GM18951 (cell line): ENCODE data around the gene COL6A1.
"Not testable (repeated sequence)": the region's sequence is repeated elsewhere in the genome, so short reads cannot be mapped to it uniquely, and the experiment has no call there.

Source experiments
- POLR2A ChIP-seq: IDR thresholded peaks from 4 replicates; pipeline ENCODE4 v1.6.1; 2011; ENCODE audit warnings: mild to moderate bottlenecking; ENCODE audit not compliant: insufficient read length, insufficient read depth; ENCODE audit errors: extremely low read depth
- in situ Hi-C: fragments of 300-500 bp; cut with MboI; formaldehyde crosslinking; loops from one replicate; pipeline ENCODE4 v1.12.0; 2022; ENCODE audit warnings: low sequenced_read_pairs, mixed read lengths, inconsistent platforms; ENCODE audit not compliant: unreplicated experiment

COL6A1 gene

DNA sequence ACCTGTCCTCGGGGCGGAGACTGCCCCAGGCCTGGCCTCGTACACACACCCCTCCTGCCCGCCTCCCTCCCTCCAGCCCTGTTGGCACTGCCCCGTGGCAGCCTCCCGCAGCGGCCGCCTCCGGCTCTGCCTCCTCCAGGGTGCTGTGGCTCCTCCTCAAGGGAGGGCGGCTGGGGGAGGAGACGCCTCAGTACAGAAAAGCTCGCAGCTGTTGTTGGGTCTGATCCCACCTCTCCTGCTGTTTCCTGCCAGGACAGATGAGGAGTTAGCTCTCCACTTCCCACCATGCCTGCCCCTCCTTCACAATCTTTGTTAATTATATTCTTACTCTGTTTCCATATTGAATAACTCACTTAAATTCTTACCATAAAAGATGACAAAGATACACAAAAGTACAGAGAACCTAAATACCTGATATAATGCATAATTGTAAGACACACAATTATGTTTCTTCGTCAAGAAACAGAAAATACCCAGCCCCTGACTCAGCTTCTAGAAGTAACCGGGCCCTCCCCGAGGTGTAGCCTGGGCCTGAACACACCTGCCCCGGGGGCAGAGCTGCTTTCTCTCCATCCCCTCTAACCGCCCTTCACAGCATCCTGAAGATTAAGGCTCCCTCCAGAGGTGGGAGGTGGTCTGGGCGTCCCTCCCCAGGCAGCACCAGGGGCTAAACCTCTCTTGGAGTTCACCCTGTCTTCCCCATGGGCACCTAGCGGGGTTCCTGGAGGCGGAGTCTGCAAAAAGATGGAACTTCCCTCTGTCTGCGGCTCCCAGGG is 30.6 kb upstream of the COL6A1 start:
- no peak for TF ChIP-seq POLR2A
- in situ Hi-C loops, result no loop called here

DNA sequence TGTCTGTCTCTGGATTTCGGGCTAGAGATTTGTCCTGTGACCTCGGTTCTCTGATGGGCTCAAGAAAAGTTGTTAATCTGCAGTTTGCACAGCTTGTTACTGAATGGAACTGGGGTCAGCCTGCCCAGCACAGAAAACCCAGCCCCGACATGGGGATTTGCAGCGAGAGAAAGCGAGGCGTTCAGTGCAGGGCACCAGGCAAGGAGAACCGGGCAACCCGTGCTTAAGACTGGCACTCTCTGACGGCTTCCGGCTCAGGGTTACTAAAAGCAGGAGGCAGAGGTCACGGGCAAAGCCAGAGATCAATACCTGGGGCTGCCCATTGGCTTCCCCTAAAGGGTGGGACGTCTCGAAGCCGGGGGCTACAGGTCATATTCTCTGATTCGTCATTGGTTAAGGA is 29.9 kb upstream of the COL6A1 start:
- TF ChIP-seq POLR2A, result no peak
- in situ Hi-C loops, result no loop called here

DNA sequence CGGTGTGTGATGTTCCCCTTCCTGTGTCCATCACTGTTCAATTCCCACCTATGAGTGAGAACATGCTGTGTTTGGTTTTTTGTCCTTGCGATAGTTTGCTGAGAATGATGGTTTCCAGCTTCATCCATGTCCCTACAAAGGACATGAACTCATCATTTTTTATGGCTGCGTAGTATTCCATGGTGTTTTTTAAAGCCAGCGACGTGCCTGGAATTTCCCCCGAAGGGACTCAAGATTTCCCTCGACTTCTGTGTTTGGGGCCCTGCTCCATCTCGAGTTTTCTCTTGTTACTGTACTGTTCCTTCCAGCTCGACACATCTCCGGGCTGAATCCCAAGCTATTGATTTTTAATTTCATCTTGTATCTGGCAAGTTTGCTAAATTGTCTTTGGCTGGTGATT is 29.0 kb upstream of the COL6A1 start:
- in situ Hi-C loops, result not testable (repeated sequence)

DNA sequence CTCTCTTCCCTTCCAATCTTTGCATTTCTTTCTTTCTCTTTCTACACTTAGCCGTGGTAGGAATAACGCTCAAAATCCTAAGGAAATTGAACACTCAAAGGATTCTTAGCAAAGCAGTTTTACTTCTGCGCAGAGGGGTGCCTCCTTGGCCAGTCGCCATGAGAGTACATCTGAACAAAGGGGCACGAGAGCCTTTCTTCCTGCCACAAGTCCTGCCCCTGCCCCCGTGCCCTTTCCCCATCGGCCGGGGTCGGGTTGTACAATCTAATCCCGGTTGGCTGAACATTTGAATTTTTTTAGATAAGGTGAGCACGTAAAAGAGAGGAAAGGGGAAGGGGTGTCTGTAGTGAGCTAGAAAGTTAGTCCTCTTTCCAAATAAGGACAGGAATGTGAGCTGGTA is 28.6 kb upstream of the COL6A1 start:
- in situ Hi-C loops, result no loop called here

DNA sequence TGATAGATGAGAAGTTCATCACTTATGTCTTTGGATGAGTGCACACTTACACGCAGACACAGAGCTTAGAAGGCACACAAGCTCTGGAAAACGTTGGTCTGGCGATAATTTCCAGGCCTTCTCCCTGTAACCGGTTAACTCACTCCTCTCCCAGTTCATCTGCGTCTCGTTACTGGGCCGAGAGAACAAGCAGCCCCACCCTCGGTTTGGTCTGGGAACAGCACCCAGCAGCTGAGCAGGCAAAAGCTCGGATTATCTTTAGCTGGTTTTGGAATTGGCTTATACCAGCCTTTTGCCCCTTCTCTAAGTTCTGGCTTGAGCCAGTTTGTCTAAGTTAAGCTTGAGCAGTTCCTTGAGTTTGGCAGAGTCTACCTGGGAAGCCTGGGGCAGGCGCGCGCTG is 27.3 kb upstream of the COL6A1 start:
- TF ChIP-seq POLR2A, result no peak
- in situ Hi-C loops, result no loop called here

More for the DNA sequence above, 28.6 kb upstream of the COL6A1 start:
- TF ChIP-seq POLR2A, result no peak

DNA sequence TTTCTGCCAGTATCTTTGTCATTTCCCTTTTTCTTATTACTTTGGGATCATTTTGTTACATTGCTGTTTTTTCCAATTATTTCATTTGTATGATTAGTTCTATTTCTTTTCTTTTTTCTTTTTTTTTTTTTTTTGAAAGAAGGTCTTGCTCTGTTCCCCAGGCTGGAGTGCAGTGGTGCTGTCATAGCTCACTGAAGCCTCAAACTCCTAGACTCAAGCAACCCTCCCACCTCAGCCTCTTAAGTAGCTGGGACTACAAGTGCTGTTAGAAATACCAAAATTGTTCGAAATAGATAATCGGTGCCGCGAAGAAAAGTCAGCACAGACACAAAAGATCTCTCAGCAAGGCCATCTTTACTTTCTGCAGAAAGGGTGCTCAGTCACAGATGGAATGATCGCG is 26.6 kb upstream of the COL6A1 start:
- in situ Hi-C loops, result no loop called here
- no peak for TF ChIP-seq POLR2A

DNA sequence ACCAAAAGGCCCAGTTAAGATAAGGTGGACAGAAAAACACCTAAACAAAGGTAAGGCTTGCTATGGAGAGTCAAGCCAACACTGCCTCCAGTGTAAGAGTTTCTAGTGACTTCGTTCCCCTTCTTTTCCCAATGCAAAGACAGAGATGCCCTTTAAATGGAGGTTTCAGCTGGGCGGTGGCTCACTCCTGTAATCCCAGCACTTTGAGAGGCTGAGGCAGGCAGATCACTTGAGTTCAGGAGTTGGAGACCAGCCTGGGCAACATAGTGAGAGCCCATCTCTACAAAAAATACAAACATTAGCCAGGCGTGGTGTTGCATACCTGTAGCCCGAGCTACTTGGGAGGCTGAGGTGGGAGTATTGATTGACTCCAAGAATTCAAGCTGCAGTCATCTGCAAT is 24.0 kb upstream of the COL6A1 start:
- TF ChIP-seq POLR2A, result no peak
- in situ Hi-C loops, result no loop called here

DNA sequence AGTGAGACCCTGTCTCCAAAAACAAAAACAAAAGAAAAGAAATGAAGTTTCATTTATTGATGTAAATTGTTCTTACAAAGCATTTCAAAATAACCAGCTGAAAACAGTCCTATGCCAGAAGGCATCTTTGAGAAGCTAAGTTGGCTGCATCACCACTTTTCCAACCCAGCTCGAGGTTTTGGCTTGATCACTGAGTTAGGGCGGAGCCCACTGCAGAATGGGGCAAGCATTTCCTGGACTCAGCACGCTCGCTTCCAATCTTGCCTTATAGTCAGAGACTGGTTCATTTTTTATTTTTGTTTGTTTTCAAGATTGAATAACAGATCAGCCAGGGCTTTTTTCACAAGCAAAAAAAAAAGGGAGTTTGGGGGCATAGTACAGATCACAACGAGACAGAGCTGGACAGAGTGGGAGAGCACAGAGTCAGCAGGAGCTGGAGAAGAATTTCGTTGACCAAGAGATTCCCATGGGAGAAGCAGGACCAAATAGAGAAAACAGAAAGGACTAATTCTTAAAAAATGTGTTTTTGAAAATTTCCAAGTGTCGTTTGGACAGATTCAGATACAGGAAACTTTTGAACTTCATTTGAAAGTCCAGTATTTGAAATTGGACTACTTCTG is 23.5 kb upstream of the COL6A1 start:
- in situ Hi-C loops, result no loop called here
- TF ChIP-seq POLR2A, result no peak

DNA sequence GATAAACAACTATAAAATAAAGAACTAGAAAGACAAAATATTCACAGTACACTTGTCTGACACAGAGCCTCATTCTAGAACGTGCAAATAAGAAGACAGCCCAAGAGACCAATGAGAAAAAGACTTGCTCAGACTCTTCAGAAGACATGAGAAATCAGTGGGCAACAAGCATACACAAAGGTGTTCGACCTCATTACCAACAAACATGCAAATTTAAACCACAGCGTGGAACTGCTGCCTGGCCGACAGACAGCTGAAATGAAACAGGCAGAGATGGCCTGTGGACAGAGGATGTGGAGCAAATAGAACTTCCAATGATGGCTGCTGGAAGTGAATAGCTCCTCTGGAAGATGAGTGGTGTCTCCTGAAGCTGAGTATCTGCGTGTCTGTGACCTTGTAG is 22.4 kb upstream of the COL6A1 start:
- TF ChIP-seq POLR2A, result no peak
- in situ Hi-C loops, result no loop called here

DNA sequence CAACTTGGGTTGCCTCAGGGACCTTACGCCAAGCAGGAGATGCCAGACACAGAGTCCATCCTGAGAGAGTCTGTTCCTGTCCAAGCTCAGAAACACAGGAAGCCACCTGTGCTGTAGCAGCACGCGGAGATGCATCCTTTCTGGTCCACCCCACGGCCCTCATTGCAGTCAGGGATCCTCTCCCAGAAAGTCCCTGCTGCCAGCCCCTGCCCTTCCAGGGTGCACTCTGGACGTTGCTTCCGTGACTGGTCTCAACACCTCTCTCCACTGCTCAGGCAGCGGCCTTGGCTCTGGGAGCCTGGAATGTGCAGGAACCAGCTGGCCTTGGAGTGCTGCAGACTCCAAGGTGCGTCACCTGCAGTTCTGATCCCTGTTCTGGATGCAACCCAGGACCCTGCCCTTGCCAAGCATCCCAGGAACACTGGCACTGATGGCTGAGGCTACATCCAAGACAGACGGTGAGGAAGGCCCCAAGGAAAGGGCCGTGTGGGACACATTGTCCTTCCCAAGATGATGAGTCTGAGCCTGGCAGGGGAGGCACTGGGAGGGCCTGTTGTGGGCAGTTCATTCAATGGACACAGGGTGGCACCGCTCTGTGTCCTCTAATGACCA is 21.7 kb upstream of the COL6A1 start:
- in situ Hi-C loops, result no loop called here
- TF ChIP-seq POLR2A, result no peak

DNA sequence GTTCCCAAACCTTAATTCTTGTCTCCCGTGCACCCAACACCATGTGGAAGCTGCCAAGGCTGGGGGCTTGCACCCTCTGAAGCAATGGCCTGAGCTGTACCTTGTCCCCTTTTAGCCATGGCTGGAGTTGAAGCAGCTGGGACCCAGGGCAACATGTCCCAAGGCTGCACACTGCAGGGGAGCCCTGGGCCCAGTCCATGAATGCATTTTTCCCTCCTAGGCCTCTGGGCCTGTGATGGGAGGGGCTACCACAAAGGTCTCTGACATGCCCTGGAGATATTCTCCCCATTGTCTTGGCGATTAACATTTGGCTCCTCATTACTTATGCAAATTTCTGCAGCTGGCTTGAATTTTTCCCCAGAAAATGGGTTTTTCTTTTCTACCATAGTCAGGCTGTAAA is 20.2 kb upstream of the COL6A1 start:
- in situ Hi-C loops, result not testable (repeated sequence)

DNA sequence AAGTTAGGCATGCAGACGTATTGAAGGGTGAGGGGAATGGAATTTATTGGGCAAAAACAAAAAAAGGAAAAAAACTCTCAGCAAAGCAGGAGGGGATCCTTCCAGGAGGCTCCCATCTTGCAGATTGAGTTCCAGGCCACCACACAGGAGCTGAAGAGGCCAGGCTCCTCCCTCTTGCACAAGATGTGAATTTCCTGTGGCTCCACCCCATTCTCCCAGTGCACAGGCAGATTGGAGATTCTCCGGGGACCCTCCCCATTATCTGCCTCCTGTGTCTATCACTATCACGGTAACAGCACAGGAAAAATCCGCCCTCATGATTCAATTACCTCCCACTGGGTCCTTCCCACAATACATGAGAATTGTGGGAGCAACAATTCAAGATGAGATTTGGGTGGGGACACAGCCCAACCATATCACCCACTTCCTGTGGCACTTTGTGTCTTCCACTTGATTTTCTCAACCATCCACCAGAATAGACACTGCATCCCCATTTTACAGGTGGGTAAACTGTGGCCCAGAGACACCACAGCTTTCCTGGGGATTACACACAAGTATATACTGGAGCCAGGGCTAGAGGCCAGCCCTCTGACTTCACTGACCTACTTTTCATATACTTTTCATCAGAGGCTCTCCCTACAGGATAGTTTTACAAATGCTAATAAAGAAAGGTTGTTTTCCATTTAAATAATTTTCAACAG is 18.9 kb upstream of the COL6A1 start:
- TF ChIP-seq POLR2A, result no peak
- in situ Hi-C loops, result no loop called here

DNA sequence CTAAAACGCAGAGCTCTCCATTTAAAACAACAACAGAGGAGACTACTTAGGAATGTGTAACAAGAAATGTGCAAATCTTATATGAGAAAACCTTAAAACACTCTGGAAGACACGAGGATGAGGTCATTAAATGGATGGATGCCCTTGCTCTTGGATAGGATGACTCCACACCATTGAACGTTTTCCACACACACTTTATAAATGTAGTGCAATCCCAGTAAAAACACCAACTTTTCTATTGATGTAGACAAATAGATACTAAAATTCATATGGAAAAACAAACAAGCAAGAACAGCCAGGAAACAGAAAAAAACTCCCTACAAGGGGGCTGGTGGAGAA is 18.4 kb upstream of the COL6A1 start:
- in situ Hi-C loops, result no loop called here
- TF ChIP-seq POLR2A, result no peak

DNA sequence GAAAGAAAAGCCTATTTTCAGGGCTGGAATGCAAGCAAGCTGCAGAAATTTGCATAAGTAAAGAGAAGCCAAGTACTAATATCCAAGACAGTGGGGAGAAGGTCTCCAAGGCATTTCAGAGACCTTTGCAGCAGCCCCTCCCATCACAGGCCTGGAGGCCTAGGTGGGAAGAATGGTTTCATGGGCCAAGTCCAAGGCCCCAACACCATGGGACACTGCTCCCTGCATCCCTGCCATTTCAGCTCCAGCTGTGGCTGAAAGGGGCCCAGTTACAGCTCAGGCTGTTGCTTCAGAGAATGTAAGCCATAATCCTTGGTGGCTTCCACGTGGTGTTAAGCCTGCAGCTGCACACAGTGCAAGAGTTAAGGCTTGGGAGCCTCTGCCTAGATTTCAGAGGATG is 16.9 kb upstream of the COL6A1 start:
- in situ Hi-C loops, result no loop called here
- TF ChIP-seq POLR2A, result no peak
